HS-5 (cell line): Measurements from ENCODE around the gene RNU1-2.
"Not testable (repeated sequence)": the region's sequence is repeated elsewhere in the genome, so short reads cannot be mapped to it uniquely, and the experiment has no call there.

Experiments used
- DNase-seq: peaks from one replicate; pipeline ENCODE4 v3.0.0-alpha.2; 2012; ENCODE audit warnings: low read depth

The RNU1-2 gene

DNA sequence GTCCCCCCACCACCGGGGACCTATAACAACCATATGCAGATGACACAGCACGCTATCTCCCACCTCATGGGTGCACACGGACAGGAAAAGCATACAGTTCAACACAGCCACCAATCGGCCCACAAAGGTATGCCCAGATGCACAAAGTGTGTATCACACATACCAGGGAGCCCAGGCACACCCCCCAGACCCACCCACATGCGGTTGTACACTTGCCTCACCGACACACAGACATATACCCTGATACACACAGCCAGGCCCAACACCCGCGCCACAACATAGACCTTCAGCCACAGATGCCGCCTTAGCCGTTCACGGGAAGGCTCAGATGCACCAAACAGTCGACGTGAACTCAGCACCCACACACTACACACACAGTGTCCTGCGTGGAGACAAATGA, 31.5 kb downstream of the RNU1-2 start:
- no peak for DNase-seq

DNA sequence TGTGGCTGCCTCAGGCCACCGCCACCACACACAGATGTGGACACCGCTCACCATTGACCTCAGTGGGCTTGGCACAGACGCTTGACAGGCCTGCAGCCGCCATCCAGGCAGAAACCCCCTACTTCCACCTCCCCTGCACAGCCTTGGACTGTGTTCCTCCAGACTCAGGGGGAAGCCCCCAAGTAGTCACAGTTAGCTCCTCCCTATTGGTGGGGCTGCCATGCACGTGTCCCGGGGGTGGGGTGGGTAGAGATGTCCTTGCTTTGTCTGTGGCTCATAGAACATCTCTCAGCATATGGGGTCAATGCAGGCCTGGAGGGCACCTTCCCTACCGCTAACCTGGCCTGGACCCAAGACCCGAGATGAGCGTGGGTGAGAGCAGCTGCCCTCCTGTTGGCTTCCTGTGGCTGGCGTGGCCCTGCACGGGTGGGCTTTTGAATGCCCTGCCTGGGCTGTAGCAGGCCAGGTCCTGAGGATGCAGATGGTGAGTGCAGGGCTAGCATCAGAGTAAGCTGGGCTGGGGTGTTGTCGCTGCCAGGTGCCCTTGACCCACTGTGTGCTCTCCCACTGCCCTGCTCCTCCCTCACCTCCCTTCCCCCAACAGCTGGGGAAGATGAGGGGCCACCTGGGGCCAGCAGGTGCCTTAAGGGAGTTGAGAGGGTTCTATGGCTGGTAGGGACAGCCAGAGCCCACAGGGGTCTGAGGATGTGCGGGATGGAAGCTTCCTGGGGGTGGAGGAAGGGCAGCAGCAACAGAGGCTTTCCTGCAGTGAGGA, 32.1 kb downstream of the RNU1-2 start:
- no peak for DNase-seq

DNA sequence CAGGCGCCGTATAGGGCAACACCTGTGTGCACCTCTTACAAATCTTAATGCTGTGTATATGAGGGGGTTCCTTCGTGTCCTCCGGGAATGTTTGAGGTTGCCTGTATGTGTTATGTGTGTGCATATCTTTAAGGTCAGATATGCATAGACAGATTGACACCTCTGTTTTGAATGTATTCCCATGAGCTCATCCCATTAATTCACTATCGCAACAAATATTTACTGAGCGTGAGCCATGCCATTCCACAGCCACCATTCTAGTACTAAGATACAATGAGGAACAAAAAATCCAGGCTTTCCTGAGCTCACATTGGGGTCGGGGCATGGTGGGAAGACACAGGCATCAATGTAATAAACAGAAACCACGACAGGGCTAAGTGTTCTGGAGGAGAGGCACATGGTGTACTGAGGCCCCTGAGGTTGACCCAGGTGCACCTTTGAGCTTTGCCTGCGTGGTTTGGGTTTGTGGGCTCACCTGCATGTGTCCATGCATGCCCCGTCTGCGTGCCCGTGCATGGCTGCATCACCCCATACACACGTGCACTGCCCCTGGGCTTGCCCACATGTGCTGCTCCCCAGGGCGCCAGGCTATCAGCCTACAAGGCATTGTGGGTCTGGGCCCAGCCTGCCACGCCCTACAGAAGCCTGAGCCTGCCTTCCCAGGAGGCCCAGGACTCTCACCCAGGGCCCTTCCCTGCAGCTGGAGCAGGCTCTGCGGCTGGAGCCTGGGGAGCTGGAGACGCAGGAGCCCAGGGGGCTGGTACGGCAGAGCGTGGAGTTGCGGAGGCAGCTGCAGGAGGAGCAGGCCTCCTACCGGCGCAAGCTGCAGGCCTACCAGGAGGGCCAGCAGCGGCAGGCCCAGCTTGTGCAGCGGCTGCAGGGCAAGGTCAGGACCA, 33.6 kb downstream of the RNU1-2 start:
- not testable (repeated sequence) for DNase-seq

DNA sequence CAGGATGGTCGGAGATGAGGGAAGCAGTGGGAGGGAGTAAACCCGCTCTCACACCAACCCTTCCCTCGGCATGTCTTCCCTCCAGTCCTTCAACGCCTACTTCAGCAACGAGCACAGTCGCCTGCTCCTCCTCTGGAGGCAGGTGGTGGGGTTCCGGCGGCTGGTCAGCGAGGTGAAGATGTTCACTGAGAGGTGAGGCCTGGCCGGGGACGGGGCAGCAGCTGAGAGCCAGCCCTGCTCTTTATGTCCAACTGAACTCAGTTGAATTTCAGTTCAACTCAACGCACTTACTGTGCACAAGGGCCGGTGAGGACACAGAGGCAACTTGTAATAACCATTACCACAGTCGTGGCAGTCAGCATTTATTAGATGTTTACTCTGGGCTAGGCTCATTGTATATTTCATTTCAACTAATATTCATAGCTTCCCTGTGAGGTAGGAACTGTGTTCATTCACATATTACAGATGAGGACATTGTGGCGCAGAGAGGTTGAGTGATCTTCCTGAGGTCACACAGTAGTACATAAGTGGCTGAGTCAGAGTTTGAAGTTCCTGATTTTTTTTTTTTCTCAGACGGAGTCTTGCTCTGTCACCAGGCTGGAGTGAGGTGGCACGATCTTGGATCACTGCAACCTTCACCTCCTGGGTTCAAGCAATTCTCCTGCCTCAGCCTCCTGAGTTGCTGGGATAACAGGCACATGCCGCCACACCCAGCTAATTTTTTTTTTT, 35.6 kb downstream of the RNU1-2 start:
- DNase-seq, result not testable (repeated sequence)

DNA sequence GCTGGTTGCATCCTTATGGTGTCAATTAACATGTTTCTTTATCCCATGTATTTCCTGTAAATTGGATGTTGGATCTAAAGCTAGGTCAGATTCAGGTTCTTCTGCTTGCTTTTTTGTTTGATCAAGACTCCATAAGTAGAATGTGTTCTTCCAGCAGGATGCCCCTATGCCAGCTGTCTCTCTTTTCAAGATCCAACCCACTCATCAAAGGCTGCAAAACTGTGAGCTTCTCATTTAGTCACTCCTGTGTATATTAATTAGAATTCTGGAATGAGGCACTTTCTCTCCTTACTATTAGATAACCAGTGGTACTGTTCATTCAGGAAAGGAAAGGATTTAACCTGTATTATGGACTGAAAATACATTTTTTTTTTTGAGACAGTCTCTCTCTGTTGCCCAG, 38.2 kb downstream of the RNU1-2 start:
- not testable (repeated sequence) for DNase-seq

GRCh38 chr1:16936580-16936979, 40.8 kb downstream of the RNU1-2 start:
- DNase-seq, result not testable (repeated sequence)

DNA sequence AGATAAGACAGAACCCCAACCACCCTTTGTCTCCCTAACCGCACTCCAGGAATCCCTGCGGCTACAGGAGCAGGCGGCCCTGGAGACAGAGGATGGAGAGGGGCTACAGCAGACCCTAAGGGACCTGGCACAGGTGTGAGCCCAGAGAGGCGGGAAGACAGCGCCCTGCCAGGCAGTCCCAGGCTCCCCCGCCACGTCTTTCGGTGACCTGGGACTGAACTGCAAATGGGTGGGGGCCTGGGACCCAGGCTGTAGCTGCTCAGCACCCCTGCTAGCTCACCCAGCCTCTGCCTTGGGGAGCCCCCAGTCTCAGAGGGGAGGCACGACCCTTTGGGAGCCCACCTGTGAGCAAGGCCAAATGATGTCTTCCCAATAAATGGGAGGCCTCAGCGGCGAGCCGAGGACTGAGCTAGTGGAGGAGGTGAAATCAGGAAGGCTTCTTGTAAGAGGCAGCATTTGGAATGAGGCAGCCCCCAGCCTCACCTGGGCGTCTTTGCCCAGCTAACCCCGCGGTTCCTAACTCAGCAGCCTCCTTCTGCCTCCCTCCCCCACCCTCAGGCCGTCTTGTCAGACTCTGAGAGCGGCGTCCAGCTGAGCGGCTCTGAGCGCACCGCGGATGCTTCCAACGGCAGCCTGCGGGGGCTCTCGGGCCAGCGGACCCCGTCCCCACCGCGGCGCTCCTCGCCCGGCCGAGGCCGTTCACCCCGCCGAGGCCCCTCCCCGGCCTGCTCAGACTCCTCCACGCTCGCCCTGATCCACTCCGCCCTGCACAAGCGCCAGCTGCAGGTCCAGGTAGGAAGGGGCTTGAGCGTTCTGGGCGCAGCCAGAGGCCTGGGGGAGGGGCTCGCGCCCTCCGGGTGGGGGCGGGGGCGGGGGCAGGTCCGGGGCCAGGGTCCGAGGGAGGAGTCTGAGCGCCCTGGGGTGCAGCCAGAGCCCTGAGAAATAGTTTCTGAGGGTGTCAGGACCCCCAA, 42.9 kb downstream of the RNU1-2 start:
- no peak for DNase-seq

GRCh38 chr1:16939386-16940180, 43.8 kb downstream of the RNU1-2 start:
- DNase-seq, result not testable (repeated sequence)

DNA sequence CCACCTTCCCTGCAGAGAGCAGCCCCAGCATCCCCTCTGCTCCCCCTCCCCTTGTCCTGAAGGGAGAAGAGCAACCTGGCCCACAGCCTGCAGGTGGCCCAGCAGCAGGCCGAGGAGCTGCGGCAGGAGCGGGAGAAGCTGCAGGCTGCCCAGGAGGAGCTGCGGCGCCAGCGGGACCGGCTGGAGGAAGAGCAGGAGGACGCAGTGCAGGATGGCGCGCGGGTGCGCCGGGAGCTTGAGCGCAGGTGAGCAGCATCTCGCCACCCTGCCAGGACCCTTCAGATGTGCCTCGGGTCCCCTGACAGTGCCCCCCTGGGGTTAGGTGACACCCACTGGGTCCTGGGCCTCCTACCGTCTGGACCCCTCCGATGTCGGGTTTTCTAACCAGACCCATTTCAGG, 48.3 kb downstream of the RNU1-2 start:
- no peak for DNase-seq

GRCh38 chr1:16945512-16945911, 49.7 kb downstream of the RNU1-2 start:
- not testable (repeated sequence) for DNase-seq
